Measurements from ENCODE around the gene CTTNBP2.

DNA sequence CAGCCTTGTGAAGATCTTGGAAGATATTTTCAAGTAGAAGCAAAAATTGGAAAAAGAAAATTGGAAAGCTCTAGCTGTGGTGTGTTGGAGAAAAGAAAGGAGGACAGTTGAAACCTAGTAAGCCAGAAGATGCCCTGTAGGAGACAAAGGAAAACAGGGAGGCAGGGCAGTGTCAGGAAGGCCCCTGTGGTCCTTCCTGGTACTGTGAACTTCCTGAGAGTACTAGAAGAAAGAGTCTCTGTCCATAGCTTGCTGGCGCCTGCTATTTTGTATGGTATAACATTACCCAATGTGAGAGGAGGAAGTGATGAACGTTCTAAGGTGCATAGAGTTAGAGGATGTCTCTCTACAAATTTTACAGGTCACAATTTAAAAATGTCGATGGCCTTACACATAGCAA, 183.1 kb downstream of the CTTNBP2 start:
- TF ChIP-seq ZNF23 (tag by site-specific recombination; IDR thresholded peaks at IDR 0.05; ENCODE audit: borderline replicate concordance) (no peak), ZNF18 (tag by site-specific recombination; IDR thresholded peaks at IDR 0.05) (no peak)
- TF ChIP-seq, protein P1, sequence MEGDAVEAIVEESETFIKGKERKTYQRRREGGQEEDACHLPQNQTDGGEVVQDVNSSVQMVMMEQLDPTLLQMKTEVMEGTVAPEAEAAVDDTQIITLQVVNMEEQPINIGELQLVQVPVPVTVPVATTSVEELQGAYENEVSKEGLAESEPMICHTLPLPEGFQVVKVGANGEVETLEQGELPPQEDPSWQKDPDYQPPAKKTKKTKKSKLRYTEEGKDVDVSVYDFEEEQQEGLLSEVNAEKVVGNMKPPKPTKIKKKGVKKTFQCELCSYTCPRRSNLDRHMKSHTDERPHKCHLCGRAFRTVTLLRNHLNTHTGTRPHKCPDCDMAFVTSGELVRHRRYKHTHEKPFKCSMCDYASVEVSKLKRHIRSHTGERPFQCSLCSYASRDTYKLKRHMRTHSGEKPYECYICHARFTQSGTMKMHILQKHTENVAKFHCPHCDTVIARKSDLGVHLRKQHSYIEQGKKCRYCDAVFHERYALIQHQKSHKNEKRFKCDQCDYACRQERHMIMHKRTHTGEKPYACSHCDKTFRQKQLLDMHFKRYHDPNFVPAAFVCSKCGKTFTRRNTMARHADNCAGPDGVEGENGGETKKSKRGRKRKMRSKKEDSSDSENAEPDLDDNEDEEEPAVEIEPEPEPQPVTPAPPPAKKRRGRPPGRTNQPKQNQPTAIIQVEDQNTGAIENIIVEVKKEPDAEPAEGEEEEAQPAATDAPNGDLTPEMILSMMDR (tag by site-specific recombination; IDR thresholded peaks at IDR 0.05) = no peak
